MM.1S (cell line): ENCODE data around the gene CIITA.
"Not testable (repeated sequence)": the region's sequence is repeated elsewhere in the genome, so short reads cannot be mapped to it uniquely, and the experiment has no call there.

ENCODE experiments used
- DNase-seq: peaks from one replicate; pipeline ENCODE4 v3.0.0-alpha.2; 2015
- H2AFZ ChIP-seq: fragments of 300-600 bp; sonication (generic); 2 replicates; pipeline ENCODE4 v1.6.0; 2016; ENCODE audit warnings: antibody characterized with exemption, low read length
- H3F3A ChIP-seq: fragments of 300-600 bp; sonication (generic); 2 replicates; pipeline ENCODE4 v1.6.1; 2016; ENCODE audit warnings: mild to moderate bottlenecking, antibody characterized with exemption, low read length, moderate library complexity, mixed read lengths; ENCODE audit not compliant: insufficient read depth
- H3K27ac ChIP-seq: fragments of 300-600 bp; sonication (generic); 2 replicates; pipeline ENCODE4 v1.5.1; 2016; ENCODE audit warnings: mild to moderate bottlenecking, low read length
- H3K27me3 ChIP-seq: fragments of 300-600 bp; sonication (generic); replicated peaks from 2 replicates; pipeline ENCODE4 v1.6.0; 2016; ENCODE audit warnings: low read length; ENCODE audit not compliant: insufficient read depth
- H3K36me3 ChIP-seq: fragments of 300-600 bp; sonication (generic); replicated peaks from 2 replicates; pipeline ENCODE4 v1.6.1; 2016; ENCODE audit warnings: mild to moderate bottlenecking, low read length, mixed read lengths; ENCODE audit not compliant: insufficient read depth
- H3K4me1 ChIP-seq: fragments of 300-600 bp; sonication (generic); 2 replicates; pipeline ENCODE4 v1.6.1; 2016; ENCODE audit warnings: low read length, mixed read lengths
- H3K4me2 ChIP-seq: fragments of 300-600 bp; sonication (generic); 2 replicates; pipeline ENCODE4 v1.6.0; 2016; ENCODE audit warnings: low read depth, low read length
- H3K4me3 ChIP-seq: fragments of 300-600 bp; sonication (generic); 2 replicates; pipeline ENCODE4 v1.5.1; 2016; ENCODE audit warnings: low read length, mixed read lengths
- H3K79me2 ChIP-seq: fragments of 300-600 bp; sonication (generic); 2 replicates; pipeline ENCODE4 v1.6.1; 2016; ENCODE audit warnings: mixed run types, low read length, mixed read lengths
- H3K9ac ChIP-seq: fragments of 300-600 bp; sonication (generic); 2 replicates; pipeline ENCODE4 v1.6.1; 2016; ENCODE audit warnings: low read length, mixed read lengths
- H3K9me2 ChIP-seq: fragments of 300-600 bp; sonication (generic); replicated peaks from 2 replicates; pipeline ENCODE4 v1.6.1; 2016; ENCODE audit warnings: mild to moderate bottlenecking, low read length, mixed read lengths; ENCODE audit not compliant: insufficient read depth
- H3K9me3 ChIP-seq: fragments of 300-600 bp; sonication (generic); replicated peaks from 2 replicates; pipeline ENCODE4 v1.6.1; 2016; ENCODE audit warnings: mild to moderate bottlenecking, low read length, mixed read lengths; ENCODE audit not compliant: insufficient read depth
- H4K20me1 ChIP-seq: fragments of 300-600 bp; sonication (generic); 2 replicates; pipeline ENCODE4 v1.6.1; 2016; ENCODE audit warnings: mild to moderate bottlenecking, low read length, moderate library complexity, mixed read lengths; ENCODE audit not compliant: insufficient read depth
- EZH2 ChIP-seq: fragments of 300-600 bp; sonication (generic); optimal IDR thresholded peaks from 2 replicates; pipeline ENCODE3; 2017; ENCODE audit warnings: low read depth, mild to moderate bottlenecking, antibody characterized with exemption, low read length, mixed read lengths
- EZH2phosphoT487 ChIP-seq: fragments of 300-600 bp; sonication (generic); IDR thresholded peaks from 2 replicates; pipeline ENCODE4 v1.6.1; 2018; ENCODE audit warnings: antibody characterized with exemption, low read length
- TF ChIP-seq, protein P1 (sequence below): fragments of 300-600 bp; sonication (generic); IDR thresholded peaks from 2 replicates; pipeline ENCODE4 v1.5.1; 2016; ENCODE audit warnings: antibody characterized with exemption, low read length, mixed read lengths

Gene CIITA

GRCh38 chr16:10922328-10923145 lies 45.5 kb downstream of the CIITA start:
- Histone ChIP-seq H3F3A (peaks cover 3% of the 10 kb centered on the region), H3K27ac (no peak overlapping the region), H3K4me1 (no peaks in the 10 kb centered on the region), H3K9me2 (no peaks in the 10 kb centered on the region), H3K4me2 (no peak overlapping the region), H3K79me2 (no peaks in the 10 kb centered on the region), H3K4me3 (no peak overlapping the region), H4K20me1 (no peaks in the 10 kb centered on the region), H3K9ac (no peak overlapping the region), H3K27me3 (no peaks in the 10 kb centered on the region), H3K9me3 (no peaks in the 10 kb centered on the region), H2AFZ (no peak overlapping the region), H3K36me3 (no peaks in the 10 kb centered on the region)
- TF ChIP-seq, protein P1, sequence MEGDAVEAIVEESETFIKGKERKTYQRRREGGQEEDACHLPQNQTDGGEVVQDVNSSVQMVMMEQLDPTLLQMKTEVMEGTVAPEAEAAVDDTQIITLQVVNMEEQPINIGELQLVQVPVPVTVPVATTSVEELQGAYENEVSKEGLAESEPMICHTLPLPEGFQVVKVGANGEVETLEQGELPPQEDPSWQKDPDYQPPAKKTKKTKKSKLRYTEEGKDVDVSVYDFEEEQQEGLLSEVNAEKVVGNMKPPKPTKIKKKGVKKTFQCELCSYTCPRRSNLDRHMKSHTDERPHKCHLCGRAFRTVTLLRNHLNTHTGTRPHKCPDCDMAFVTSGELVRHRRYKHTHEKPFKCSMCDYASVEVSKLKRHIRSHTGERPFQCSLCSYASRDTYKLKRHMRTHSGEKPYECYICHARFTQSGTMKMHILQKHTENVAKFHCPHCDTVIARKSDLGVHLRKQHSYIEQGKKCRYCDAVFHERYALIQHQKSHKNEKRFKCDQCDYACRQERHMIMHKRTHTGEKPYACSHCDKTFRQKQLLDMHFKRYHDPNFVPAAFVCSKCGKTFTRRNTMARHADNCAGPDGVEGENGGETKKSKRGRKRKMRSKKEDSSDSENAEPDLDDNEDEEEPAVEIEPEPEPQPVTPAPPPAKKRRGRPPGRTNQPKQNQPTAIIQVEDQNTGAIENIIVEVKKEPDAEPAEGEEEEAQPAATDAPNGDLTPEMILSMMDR: no peak
- no peak for TF ChIP-seq EZH2phosphoT487
- no peak for TF ChIP-seq EZH2
- no peak for DNase-seq

GRCh38 chr16:10923146-10923649 lies 46.2 kb downstream of the CIITA start:
- H3K36me3 ChIP-seq: no peaks in the 10 kb centered on the region
- no peaks in the 10 kb centered on the region for H3K9me3 ChIP-seq
- no peaks in the 10 kb centered on the region for H3F3A ChIP-seq
- H3K27ac ChIP-seq: no peak overlapping the region
- DNase-seq: no peak
- no peak overlapping the region for H3K4me2 ChIP-seq
- no peak overlapping the region for H2AFZ ChIP-seq
- H3K9me2 ChIP-seq: no peaks in the 10 kb centered on the region
- H3K79me2 ChIP-seq: no peaks in the 10 kb centered on the region
- H3K4me1 ChIP-seq: no peaks in the 10 kb centered on the region
- H4K20me1 ChIP-seq: no peaks in the 10 kb centered on the region
- H3K27me3 ChIP-seq: no peaks in the 10 kb centered on the region
- no peak overlapping the region for H3K4me3 ChIP-seq
- no peak for TF ChIP-seq EZH2
- TF ChIP-seq EZH2phosphoT487: no peak
- TF ChIP-seq, protein P1: no peak
- H3K9ac ChIP-seq: no peak overlapping the region

GRCh38 chr16:10923650-10924214 lies 46.7 kb downstream of the CIITA start:
- TF ChIP-seq EZH2: no peak
- TF ChIP-seq, protein P1: no peak
- TF ChIP-seq EZH2phosphoT487: no peak
- Histone ChIP-seq H3K79me2 (no peaks in the 10 kb centered on the region), H2AFZ (no peak overlapping the region), H3K27me3 (no peaks in the 10 kb centered on the region), H3K4me3 (no peak overlapping the region), H3K27ac (no peak overlapping the region), H3K9ac (no peak overlapping the region), H3K4me1 (no peaks in the 10 kb centered on the region), H3F3A (no peaks in the 10 kb centered on the region), H3K9me2 (no peaks in the 10 kb centered on the region), H3K9me3 (no peaks in the 10 kb centered on the region), H3K4me2 (no peak overlapping the region), H4K20me1 (no peaks in the 10 kb centered on the region), H3K36me3 (no peaks in the 10 kb centered on the region)
- DNase-seq: no peak

DNA sequence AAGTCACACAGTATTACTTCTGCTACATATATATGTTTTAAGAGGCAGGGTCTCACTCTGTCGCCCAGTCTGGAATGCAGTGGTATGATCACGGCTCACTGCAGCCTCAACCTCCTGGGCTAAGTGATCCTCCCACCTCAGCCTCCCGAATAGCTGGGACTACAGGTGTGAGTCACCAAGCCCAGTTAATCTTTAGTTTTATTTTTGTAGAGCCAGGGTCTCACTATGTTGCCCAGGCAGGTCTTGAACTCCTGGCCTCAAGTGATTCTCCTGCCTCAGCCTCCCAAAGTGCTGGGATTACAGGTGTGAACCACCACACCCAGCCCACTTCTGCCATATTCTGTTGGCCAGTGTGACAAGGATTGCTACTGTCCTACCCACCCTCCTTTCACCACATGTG lies 48.3 kb downstream of the CIITA start:
- not testable (repeated sequence) for H3K4me2 ChIP-seq, H3K79me2 ChIP-seq, H3F3A ChIP-seq, H3K27ac ChIP-seq, H4K20me1 ChIP-seq, H3K4me1 ChIP-seq, H3K9ac ChIP-seq, H2AFZ ChIP-seq, H3K36me3 ChIP-seq, H3K9me3 ChIP-seq, H3K27me3 ChIP-seq, DNase-seq, H3K4me3 ChIP-seq, H3K9me2 ChIP-seq
